Ishikawa (cell line): ENCODE data around the gene DGLUCY.

Source experiments
- CREB1 ChIP-seq: IDR thresholded peaks from 2 replicates; pipeline ENCODE4 v1.6.1; 2012; ENCODE audit warnings: low read depth
- EP300 ChIP-seq: IDR thresholded peaks from 2 replicates; pipeline ENCODE4 v1.6.1; 2012; ENCODE audit warnings: borderline replicate concordance
- FOXM1 ChIP-seq: IDR thresholded peaks from 2 replicates; pipeline ENCODE4 v1.6.1; 2012; ENCODE audit warnings: low read depth, borderline replicate concordance
- MAX ChIP-seq: IDR thresholded peaks from 2 replicates; pipeline ENCODE4 v1.6.1; 2012
- RAD21 ChIP-seq: IDR thresholded peaks from 2 replicates; pipeline ENCODE4 v1.6.1; 2012; ENCODE audit warnings: low read depth
- REST ChIP-seq: IDR thresholded peaks from 2 replicates; pipeline ENCODE4 v1.6.1; 2012; ENCODE audit warnings: low read depth, mild to moderate bottlenecking
- TCF12 ChIP-seq: IDR thresholded peaks from 2 replicates; pipeline ENCODE4 v1.6.1; 2012; ENCODE audit warnings: low read depth
- TEAD4 ChIP-seq: IDR thresholded peaks from 2 replicates; pipeline ENCODE4 v1.6.1; 2012
- YY1 ChIP-seq: IDR thresholded peaks from 2 replicates; pipeline ENCODE4 v1.6.1; 2012; ENCODE audit warnings: low read depth
- ZBTB7A ChIP-seq: IDR thresholded peaks from 2 replicates; pipeline ENCODE4 v1.6.1; 2012; ENCODE audit warnings: low read depth

- TF ChIP-seq RAD21, result no peak
- TF ChIP-seq ZBTB7A, result no peak
- no peak for TF ChIP-seq EP300
- no peak for TF ChIP-seq MAX
- TF ChIP-seq FOXM1, result no peak
- no peak for TF ChIP-seq YY1
- TF ChIP-seq TCF12, result no peak
- no peak for TF ChIP-seq REST
- TF ChIP-seq TEAD4, result no peak
- no peak for TF ChIP-seq CREB1
Measured at GRCh38 chr14:91273885-91274273, 160.0 kb downstream of the DGLUCY start.
